H9 (cell line): ENCODE data around the gene ABR. TPM values are rescaled to one million over a fixed set of nuclear protein-coding genes. Genes with fewer than 3 reads are reported as not detected.

Experiments
- DNase-seq: peaks from one replicate; pipeline ENCODE4 v3.0.0-alpha.2; 2017
- H2AFZ ChIP-seq: one replicate; pipeline ENCODE4 v1.6.1; 2013; ENCODE audit warnings: mild to moderate bottlenecking, low read length, control low read depth, moderate library complexity
- H2AK5ac ChIP-seq: 2 replicates; pipeline ENCODE4 v1.6.1; 2013; ENCODE audit warnings: low read length, control low read depth, mixed read lengths; ENCODE audit not compliant: insufficient read length
- H2BK120ac ChIP-seq: one replicate; pipeline ENCODE4 v1.6.1; 2013; ENCODE audit warnings: low read depth, mild to moderate bottlenecking, low read length, control low read depth, inconsistent platforms; ENCODE audit not compliant: poor library complexity, severe bottlenecking
- H2BK12ac ChIP-seq: 2 replicates; pipeline ENCODE4 v1.6.1; 2013; ENCODE audit warnings: low read length, control low read depth, mixed read lengths, low read depth; ENCODE audit not compliant: insufficient read length
- H2BK15ac ChIP-seq: 2 replicates; pipeline ENCODE4 v1.6.1; 2013; ENCODE audit warnings: low read depth, low read length, control low read depth
- H2BK20ac ChIP-seq: one replicate; pipeline ENCODE4 v1.6.1; 2013; ENCODE audit warnings: low read depth, mild to moderate bottlenecking, low read length, control low read depth, inconsistent platforms; ENCODE audit not compliant: poor library complexity, severe bottlenecking
- H2BK5ac ChIP-seq: 2 replicates; pipeline ENCODE4 v1.6.1; 2013; ENCODE audit warnings: low read length, control low read depth, mixed read lengths; ENCODE audit not compliant: insufficient read length
- H3K14ac ChIP-seq: 2 replicates; pipeline ENCODE4 v1.6.1; 2013; ENCODE audit warnings: low read length, control low read depth; ENCODE audit not compliant: insufficient read depth
- H3K18ac ChIP-seq: 2 replicates; pipeline ENCODE4 v1.6.1; 2013; ENCODE audit warnings: low read depth, mild to moderate bottlenecking, mixed read lengths, low read length, control low read depth; ENCODE audit not compliant: insufficient read length
- H3K23ac ChIP-seq: 2 replicates; pipeline ENCODE4 v1.6.1; 2013; ENCODE audit warnings: low read length, control low read depth, mixed read lengths, low read depth; ENCODE audit not compliant: insufficient read length
- H3K23me2 ChIP-seq: 2 replicates; pipeline ENCODE4 v1.6.1; 2013; ENCODE audit warnings: low read depth, mild to moderate bottlenecking, mixed read lengths, low read length, control low read depth; ENCODE audit not compliant: insufficient read length, poor library complexity, severe bottlenecking
- H3K27ac ChIP-seq: 2 replicates; pipeline ENCODE4 v1.5.1; 2013; ENCODE audit warnings: low read length, control low read depth, mixed read lengths, low read depth; ENCODE audit not compliant: insufficient read length
- H3K27me3 ChIP-seq: 2 replicates; pipeline ENCODE4 v1.6.1; 2013; ENCODE audit warnings: low read length, control low read depth, inconsistent platforms; ENCODE audit not compliant: insufficient read depth
- H3K4ac ChIP-seq: 2 replicates; pipeline ENCODE4 v1.6.1; 2013; ENCODE audit warnings: low read depth, mild to moderate bottlenecking, control low read depth, inconsistent platforms, low read length, moderate library complexity
- H3K4me1 ChIP-seq: 2 replicates; pipeline ENCODE4 v1.6.1; 2013; ENCODE audit warnings: low read length, control low read depth, inconsistent platforms; ENCODE audit not compliant: insufficient read depth
- H3K4me2 ChIP-seq: 2 replicates; pipeline ENCODE4 v1.6.1; 2013; ENCODE audit warnings: low read length, control low read depth, mixed read lengths; ENCODE audit not compliant: insufficient read length, insufficient read depth
- H3K56ac ChIP-seq: 2 replicates; pipeline ENCODE4 v1.6.1; 2013; ENCODE audit warnings: low read depth, mild to moderate bottlenecking, mixed read lengths, low read length, control low read depth; ENCODE audit not compliant: insufficient read length
- H3K79me1 ChIP-seq: 2 replicates; pipeline ENCODE4 v1.6.1; 2013; ENCODE audit warnings: low read depth, mild to moderate bottlenecking, moderate library complexity, low read length, control low read depth, inconsistent platforms; ENCODE audit not compliant: insufficient read depth, poor library complexity, severe bottlenecking
- H3K79me2 ChIP-seq: 2 replicates; pipeline ENCODE4 v1.6.1; 2013; ENCODE audit warnings: low read length, control low read depth, inconsistent platforms; ENCODE audit not compliant: insufficient read depth
- H3K9ac ChIP-seq: 2 replicates; pipeline ENCODE4 v1.6.1; 2013; ENCODE audit warnings: low read length, control low read depth, mixed read lengths; ENCODE audit not compliant: insufficient read length; ENCODE audit errors: extremely low read depth
- H3K9me3 ChIP-seq: one replicate; pipeline ENCODE4 v1.6.1; 2013; ENCODE audit warnings: low read depth, low read length, inconsistent platforms; ENCODE audit not compliant: control insufficient read depth
- H3T11ph ChIP-seq: one replicate; pipeline ENCODE4 v1.6.1; 2013; ENCODE audit warnings: mild to moderate bottlenecking, low read length, control low read depth, inconsistent platforms
- H4K20me1 ChIP-seq: one replicate; pipeline ENCODE4 v1.6.1; 2013; ENCODE audit not compliant: control insufficient read depth, insufficient read length, insufficient read depth
- H4K5ac ChIP-seq: 2 replicates; pipeline ENCODE4 v1.6.1; 2013; ENCODE audit warnings: low read depth, mild to moderate bottlenecking, mixed read lengths, low read length, control low read depth; ENCODE audit not compliant: insufficient read length
- H4K8ac ChIP-seq: replicated peaks from 2 replicates; pipeline ENCODE4 v1.6.1; 2013; ENCODE audit warnings: low read length, control low read depth, mixed read lengths, low read depth; ENCODE audit not compliant: insufficient read length
- H4K91ac ChIP-seq: 2 replicates; pipeline ENCODE4 v1.6.1; 2013; ENCODE audit warnings: low read depth, mild to moderate bottlenecking, moderate library complexity, mixed read lengths, low read length, control low read depth; ENCODE audit not compliant: insufficient read length
- H3K27ac Mint-ChIP-seq, 3 experiments: 2 replicates in 2 of 3; 3 replicates in 1 of 3; pipeline ENCODE4 v1.8.0; 2020 to 2021; ENCODE audit warnings: mixed read lengths in 3 of 3, mild to moderate bottlenecking in 1 of 3, moderate library complexity in 1 of 3
- H3K27me3 Mint-ChIP-seq: 2 replicates; pipeline ENCODE4 v1.8.0; 2021; ENCODE audit warnings: low read depth, mild to moderate bottlenecking, moderate library complexity, mixed read lengths
- H3K36me3 Mint-ChIP-seq, 3 experiments: 2 replicates in 2 of 3; 3 replicates in 1 of 3; pipeline ENCODE4 v1.8.0; 2020 to 2021; ENCODE audit warnings: low read depth in 3 of 3, mixed read lengths in 3 of 3; ENCODE audit not compliant: insufficient read depth in 1 of 3
- H3K4me1 Mint-ChIP-seq, 2 experiments: 2 replicates each; pipeline ENCODE4 v1.8.0; 2020; ENCODE audit warnings: mixed read lengths in 2 of 2
- H3K4me3 Mint-ChIP-seq, 2 experiments: 2 replicates in 1 of 2; 3 replicates in 1 of 2; pipeline ENCODE4 v1.8.0; 2020 to 2021; ENCODE audit warnings: mild to moderate bottlenecking in 2 of 2, mixed read lengths in 2 of 2, moderate library complexity in 1 of 2
- H3K9me3 Mint-ChIP-seq, 2 experiments: 2 replicates in 1 of 2; 3 replicates in 1 of 2; pipeline ENCODE4 v1.8.0; 2020; ENCODE audit warnings: mild to moderate bottlenecking in 2 of 2, mixed read lengths in 2 of 2, moderate library complexity in 1 of 2
- CTCF ChIP-seq: fragments of 200-600 bp; sonication (generic); conservative IDR thresholded peaks from 3 replicates; pipeline ENCODE4 v1.8.0; 2021; ENCODE audit warnings: antibody characterized with exemption, mild to moderate bottlenecking
- WGBS: extraction: QIAGEN DNeasy Blood & Tissue Kit; methylation state at CpG from one replicate; pipeline ENCODE4 v1.1.7; 2013; ENCODE audit warnings: missing lambda C conversion rate, low lambda C conversion rate, mixed read lengths; ENCODE audit not compliant: insufficient read length; ENCODE audit errors: extremely low coverage; 5-methylcytosine and 5-hydroxymethylcytosine counted together
- total RNA-seq: library from RNA; stranded (reverse); gene quantifications from 2 replicates; pipeline ENCODE4 v1.2.1, GENCODE V29; 2021

ABR gene
- total RNA-seq, 1 experiment from 2014 or later = 34.7 TPM

GRCh38 chr17:1137465-1137894, 42.3 kb downstream of the ABR start:
- Histone ChIP-seq H3K4ac (no peak overlapping the region), H3K79me1 (no peaks in the 10 kb centered on the region), H4K20me1 (no peaks in the 10 kb centered on the region), H2BK5ac (no peak overlapping the region), H4K8ac (no peak overlapping the region), H4K91ac (no peak overlapping the region), H3K9ac (no peak overlapping the region), H2AK5ac (no peak overlapping the region), H3K23me2 (no peaks in the 10 kb centered on the region), H3K18ac (no peak overlapping the region), H4K5ac (no peak overlapping the region), H2AFZ (no peak overlapping the region), H3K9me3 (no peaks in the 10 kb centered on the region), H3K27me3 (no peaks in the 10 kb centered on the region), H3K14ac (no peak overlapping the region), H2BK20ac (no peak overlapping the region), H2BK120ac (no peak overlapping the region), H3K79me2 (no peaks in the 10 kb centered on the region), H2BK12ac (no peak overlapping the region), H3K27ac (no peak overlapping the region), H2BK15ac (no peak overlapping the region), H3K56ac (no peak overlapping the region), H3K23ac (no peak overlapping the region), H3K4me2 (no peak overlapping the region), H3T11ph (no peak overlapping the region), H3K4me1 (no peaks in the 10 kb centered on the region)
- peak overlapping the region in 1 of 3 experiments; percentile 35; a peak in 3 of 7 replicates for H3K27ac Mint-ChIP-seq
- H3K4me1 Mint-ChIP-seq = peaks cover 16 to 27% of the 10 kb centered on the region in 2 experiments
- H3K4me3 Mint-ChIP-seq = no peak overlapping the region
- DNase-seq = no peak
- no peaks in the 10 kb centered on the region; a peak in 2 of 5 replicates for H3K9me3 Mint-ChIP-seq
- H3K36me3 Mint-ChIP-seq = peaks cover 0 to 6% (median 0%) of the 10 kb centered on the region in 3 experiments; a peak in 1 of 7 replicates
- TF ChIP-seq CTCF = no peak
- no peaks in the 10 kb centered on the region for H3K27me3 Mint-ChIP-seq
- WGBS = no CpG with 5 or more reads among the region's 18 CpGs
